Measurements from ENCODE around the gene DLGAP4.

Gene DLGAP4

GRCh38 chr20:36439731-36440072 lies 133.6 kb downstream of the DLGAP4 start:
- ATAC-seq, result no peak; the same call in 2 of the 3 replicates
- TF ChIP-seq ZC3H10 (CRISPR knock-in tag; IDR thresholded peaks at IDR 0.05) (no peak), ISL1 (CRISPR knock-in tag; IDR thresholded peaks at IDR 0.05) (no peak), ZNF70 (CRISPR knock-in tag; IDR thresholded peaks at IDR 0.05) (no peak), PPARA (CRISPR knock-in tag; IDR thresholded peaks at IDR 0.05; ENCODE audit: borderline replicate concordance) (no peak), ZNF8 (CRISPR knock-in tag; IDR thresholded peaks at IDR 0.05) (no peak), BACH2 (CRISPR knock-in tag; IDR thresholded peaks at IDR 0.05; ENCODE audit: borderline replicate concordance) (no peak), TCF4 (CRISPR knock-in tag; IDR thresholded peaks at IDR 0.05; ENCODE audit: borderline replicate concordance) (no peak), TOX (CRISPR knock-in tag; IDR thresholded peaks at IDR 0.05; ENCODE audit: borderline replicate concordance) (no peak), TSHZ2 (CRISPR knock-in tag; IDR thresholded peaks at IDR 0.05) (no peak), OSR1 (CRISPR knock-in tag; IDR thresholded peaks at IDR 0.05) (no peak), ESRRG (CRISPR knock-in tag; IDR thresholded peaks at IDR 0.05) (no peak)
- TF ChIP-seq, protein P1, sequence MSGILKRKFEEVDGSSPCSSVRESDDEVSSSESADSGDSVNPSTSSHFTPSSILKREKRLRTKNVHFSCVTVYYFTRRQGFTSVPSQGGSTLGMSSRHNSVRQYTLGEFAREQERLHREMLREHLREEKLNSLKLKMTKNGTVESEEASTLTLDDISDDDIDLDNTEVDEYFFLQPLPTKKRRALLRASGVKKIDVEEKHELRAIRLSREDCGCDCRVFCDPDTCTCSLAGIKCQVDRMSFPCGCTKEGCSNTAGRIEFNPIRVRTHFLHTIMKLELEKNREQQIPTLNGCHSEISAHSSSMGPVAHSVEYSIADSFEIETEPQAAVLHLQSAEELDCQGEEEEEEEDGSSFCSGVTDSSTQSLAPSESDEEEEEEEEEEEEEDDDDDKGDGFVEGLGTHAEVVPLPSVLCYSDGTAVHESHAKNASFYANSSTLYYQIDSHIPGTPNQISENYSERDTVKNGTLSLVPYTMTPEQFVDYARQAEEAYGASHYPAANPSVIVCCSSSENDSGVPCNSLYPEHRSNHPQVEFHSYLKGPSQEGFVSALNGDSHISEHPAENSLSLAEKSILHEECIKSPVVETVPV (CRISPR knock-in tag; IDR thresholded peaks at IDR 0.05), result no peak

DNA sequence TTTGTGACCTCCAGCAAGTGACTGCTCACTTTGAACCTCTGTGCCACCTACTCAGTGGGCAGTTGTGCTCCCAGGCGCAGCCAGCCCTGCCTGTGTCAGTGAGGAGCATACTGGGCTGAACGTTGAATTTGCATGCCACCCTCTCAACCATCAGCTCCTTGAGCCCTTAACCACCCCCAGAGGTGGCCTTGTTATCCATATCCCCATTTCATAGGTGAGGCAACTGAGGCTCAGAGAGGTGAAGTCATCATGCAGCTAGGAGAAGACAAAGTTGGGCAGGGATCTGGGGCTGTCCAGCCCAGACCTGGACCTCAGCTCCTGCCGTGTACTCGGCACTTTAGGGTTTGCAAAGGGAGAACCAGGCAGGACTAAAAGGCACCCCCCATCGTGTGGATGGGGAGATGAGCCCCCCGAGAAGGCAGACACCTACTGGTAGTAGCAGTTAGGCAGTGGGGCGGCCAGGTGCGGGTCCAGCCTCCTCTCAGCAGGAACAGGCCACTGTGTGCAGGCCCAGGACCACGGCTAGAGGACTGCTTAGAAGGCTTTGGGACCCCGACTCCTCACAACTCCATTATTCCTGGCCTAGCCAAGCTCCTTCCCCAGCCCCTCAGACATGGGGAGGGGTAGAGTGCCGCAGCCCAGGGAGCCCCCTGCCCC lies 134.4 kb downstream of the DLGAP4 start:
- no peak for ATAC-seq
- no peak for TF ChIP-seq ZFP30 (CRISPR knock-in tag; IDR thresholded peaks at IDR 0.05)
- TF ChIP-seq POU6F1 (CRISPR knock-in tag; IDR thresholded peaks at IDR 0.05; ENCODE audit: borderline replicate concordance, low read depth), result no peak
- TF ChIP-seq CREB5 (CRISPR knock-in tag; IDR thresholded peaks at IDR 0.05; ENCODE audit: low read depth), result no peak
- TF ChIP-seq TSHZ2 (CRISPR knock-in tag; IDR thresholded peaks at IDR 0.05), result no peak
- no peak for TF ChIP-seq ZNF8 (CRISPR knock-in tag; IDR thresholded peaks at IDR 0.05)
- no peak for TF ChIP-seq CSDC2 (CRISPR knock-in tag; IDR thresholded peaks at IDR 0.05)
- no peak for TF ChIP-seq GLIS3 (CRISPR knock-in tag; IDR thresholded peaks at IDR 0.05)
- no peak for TF ChIP-seq ZNF70 (CRISPR knock-in tag; IDR thresholded peaks at IDR 0.05)
- TF ChIP-seq ZFP3 (CRISPR knock-in tag; IDR thresholded peaks at IDR 0.05), result no peak
- no peak for TF ChIP-seq PPARA (CRISPR knock-in tag; IDR thresholded peaks at IDR 0.05; ENCODE audit: borderline replicate concordance)
- no peak for TF ChIP-seq TOX (CRISPR knock-in tag; IDR thresholded peaks at IDR 0.05; ENCODE audit: borderline replicate concordance)

DNA sequence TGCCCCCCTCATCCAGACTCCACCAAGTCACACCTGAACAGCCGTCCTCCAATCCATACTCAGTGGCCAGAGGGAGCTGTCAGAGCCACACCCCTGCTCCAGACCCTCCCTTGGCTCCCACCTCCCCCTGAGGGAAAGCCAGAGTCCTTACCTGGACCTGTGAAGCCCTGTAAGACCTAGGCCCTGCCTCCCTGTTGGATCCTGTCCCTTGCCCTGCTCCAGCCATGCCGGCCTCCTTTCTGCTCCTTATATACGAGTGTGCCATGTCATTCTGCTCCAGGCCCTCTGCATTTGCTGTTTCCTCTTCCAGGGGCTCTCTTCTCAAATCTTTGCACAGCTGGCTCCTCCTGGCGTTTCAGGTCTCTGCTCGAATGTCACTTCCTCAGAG lies 134.9 kb downstream of the DLGAP4 start:
- no peak for ATAC-seq
- TF ChIP-seq GLIS3 (CRISPR knock-in tag; IDR thresholded peaks at IDR 0.05) (no peak), CSDC2 (CRISPR knock-in tag; IDR thresholded peaks at IDR 0.05) (no peak), ZNF8 (CRISPR knock-in tag; IDR thresholded peaks at IDR 0.05) (no peak), PPARA (CRISPR knock-in tag; IDR thresholded peaks at IDR 0.05; ENCODE audit: borderline replicate concordance) (no peak), ARNTL (CRISPR knock-in tag; IDR thresholded peaks at IDR 0.05; ENCODE audit: borderline replicate concordance, low read depth) (no peak), SNAI2 (CRISPR knock-in tag; IDR thresholded peaks at IDR 0.05) (no peak), ISL1 (CRISPR knock-in tag; IDR thresholded peaks at IDR 0.05) (no peak), ZNF565 (CRISPR knock-in tag; conservative IDR thresholded peaks at IDR 0.05; ENCODE audit: low read depth) (no peak), CREB5 (CRISPR knock-in tag; IDR thresholded peaks at IDR 0.05; ENCODE audit: low read depth) (no peak), POU6F1 (CRISPR knock-in tag; IDR thresholded peaks at IDR 0.05; ENCODE audit: borderline replicate concordance, low read depth) (no peak)

Measured in SK-N-SH treated with all-trans-retinoic acid at 6 μM for 48 hours (cell line).